Hypothalamus (tissue), 51 donors: Measurements from ENCODE around the gene PDZRN4.

Experiments
- DNase-seq, 51 donors: peaks; one replicate each; lab custom pipeline; 2025; lab: John Stamatoyannopoulos, UW

Gene PDZRN4

DNA sequence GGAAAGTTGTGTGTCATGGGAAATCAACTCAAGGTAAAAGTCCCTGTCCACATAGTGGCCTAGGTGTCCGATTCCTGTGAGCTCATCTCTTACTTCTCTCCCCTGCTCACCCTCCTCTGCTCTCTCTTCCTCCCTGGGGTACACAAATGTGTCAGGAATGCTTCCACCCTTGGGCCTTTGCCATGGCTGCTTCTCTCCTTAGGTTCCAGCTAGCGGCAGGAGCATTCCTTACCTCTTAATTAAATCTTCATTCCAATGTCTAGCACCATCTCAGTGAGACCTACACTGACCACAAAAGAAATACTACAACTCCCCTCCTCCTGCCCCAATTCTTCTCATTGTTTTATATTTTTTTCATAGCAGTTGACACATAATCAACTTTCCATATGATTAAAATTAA is 298.6 kb downstream of the PDZRN4 start:
- DNase-seq: no peak

- no peak for DNase-seq
These were observed 307.9 kb downstream of the PDZRN4 start for GRCh38 chr12:41496009-41496408.

GRCh38 chr12:41497409-41497808 is 309.3 kb downstream of the PDZRN4 start:
- no peak for DNase-seq

- no peak for DNase-seq
These were observed 316.9 kb downstream of the PDZRN4 start for GRCh38 chr12:41504976-41505375.

DNA sequence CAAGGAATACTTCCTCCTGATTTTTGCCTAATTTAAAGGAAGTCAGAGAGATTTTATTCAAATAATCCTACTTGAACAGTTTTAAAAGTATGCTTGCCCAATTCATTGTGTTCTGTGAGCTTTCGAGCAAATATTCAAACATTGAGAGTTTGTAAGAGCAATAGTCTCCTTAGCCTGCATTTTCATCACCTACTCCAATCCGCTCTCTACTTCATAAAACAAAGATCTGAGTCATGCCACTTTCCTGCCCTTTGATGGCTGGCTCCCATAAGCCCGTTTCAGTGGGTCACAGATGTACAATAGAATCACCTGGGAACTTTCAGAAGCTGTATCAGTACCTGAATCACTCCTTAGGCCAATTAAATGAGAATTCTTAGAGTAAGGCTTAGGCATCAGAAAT is 319.2 kb downstream of the PDZRN4 start:
- no peak for DNase-seq

DNA sequence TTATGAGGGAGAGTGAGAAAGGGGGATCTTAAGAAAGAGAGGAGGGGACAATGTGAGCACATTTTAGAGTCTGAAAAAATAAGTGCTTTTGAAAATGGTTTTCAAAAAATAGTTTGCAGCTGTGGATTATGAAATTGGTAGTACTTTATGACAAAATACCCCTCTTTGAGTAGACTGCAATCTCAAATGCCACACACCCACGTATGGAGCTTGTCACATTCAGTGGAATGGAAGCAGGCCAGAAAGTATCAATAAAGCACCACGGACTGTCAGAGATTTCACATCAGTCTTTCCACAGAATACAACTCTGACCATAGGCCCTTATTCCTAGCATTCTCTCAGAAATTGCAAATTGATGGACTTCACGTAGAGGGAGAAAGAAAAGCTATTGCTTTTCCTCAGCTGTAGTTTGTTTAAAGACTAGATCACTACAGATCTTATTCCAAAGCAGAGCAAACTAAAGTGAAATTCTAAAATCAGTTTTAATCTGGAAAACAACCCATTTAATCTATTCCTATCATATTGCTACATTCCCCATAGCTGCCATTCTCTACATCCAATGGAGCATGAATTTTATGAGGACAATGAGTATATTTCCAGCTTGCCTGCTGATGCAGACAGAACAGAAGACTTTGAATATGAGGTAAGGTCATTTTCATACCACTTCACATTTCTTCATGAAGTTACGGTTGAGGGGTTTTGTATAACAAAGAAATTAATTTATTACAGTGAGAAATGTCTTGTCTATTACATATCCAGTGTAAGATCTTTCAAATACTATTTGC is 321.3 kb downstream of the PDZRN4 start:
- DNase-seq: no peak

DNA sequence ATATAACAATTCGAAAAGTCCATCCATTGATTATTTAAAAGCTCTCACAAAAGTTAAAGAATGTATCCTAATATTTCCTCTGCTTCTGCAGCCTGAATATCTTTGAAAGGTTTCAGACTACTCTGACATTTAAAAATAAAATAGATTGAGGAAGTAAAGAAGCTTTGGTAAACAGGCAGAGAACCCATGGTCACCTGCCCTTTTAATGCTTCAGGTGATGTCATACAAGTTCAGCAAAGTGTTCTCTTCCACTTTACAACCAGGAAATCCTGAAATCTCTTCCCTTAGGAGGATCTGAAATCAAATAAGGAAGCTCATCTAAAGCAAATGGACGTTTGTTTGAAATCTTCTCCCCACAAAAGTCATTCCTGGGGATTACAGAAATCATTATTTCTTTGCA is 322.4 kb downstream of the PDZRN4 start:
- no peak for DNase-seq

DNA sequence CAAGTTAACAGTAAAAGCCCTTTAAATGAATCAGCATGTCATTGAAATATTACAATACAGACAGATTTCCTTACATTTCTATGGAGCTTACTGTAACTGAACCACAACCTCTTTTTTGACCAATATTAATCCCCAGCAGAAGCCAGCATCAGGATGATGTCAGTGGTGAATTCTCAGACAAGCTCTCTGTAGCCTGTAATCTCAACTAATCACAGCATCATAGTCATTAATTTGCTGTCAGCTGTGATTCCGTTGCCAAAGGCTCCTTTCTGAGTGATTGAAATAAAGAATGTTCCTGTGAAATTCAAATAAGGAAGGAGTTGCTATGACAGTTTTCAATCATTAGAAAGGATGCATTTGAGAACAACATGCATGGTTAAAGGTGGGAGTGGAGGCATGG is 323.1 kb downstream of the PDZRN4 start:
- DNase-seq: no peak

- DNase-seq: no peak
These were observed 324.4 kb downstream of the PDZRN4 start for GRCh38 chr12:41512497-41512896.

GRCh38 chr12:41514021-41514777 is 326.1 kb downstream of the PDZRN4 start:
- no peak for DNase-seq

- no peak for DNase-seq
These were observed 326.8 kb downstream of the PDZRN4 start for GRCh38 chr12:41514907-41515306.

DNA sequence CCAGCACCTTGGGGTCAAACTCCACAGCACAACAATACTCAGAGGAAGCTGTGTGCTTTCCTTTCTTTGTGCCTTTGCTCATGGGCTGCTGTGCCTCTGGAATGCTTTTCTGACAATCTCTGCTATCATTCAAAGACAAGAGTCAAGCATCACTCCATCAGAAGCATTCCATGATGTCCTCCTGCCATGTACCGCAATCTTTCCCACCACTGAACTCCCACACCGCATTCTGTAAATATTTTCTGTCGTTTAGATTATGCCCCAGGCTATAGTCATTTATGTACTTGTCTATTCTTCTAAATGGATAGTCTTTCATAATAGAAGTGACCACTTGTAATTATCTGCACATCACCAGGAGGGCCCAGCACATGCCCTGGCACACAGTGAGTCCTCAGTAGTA is 327.8 kb downstream of the PDZRN4 start:
- no peak for DNase-seq

- DNase-seq: no peak
These were observed 332.7 kb downstream of the PDZRN4 start for GRCh38 chr12:41520869-41521268.

GRCh38 chr12:41521872-41522379 is 333.8 kb downstream of the PDZRN4 start:
- DNase-seq: no peak

GRCh38 chr12:41527062-41527461 is 338.9 kb downstream of the PDZRN4 start:
- no peak for DNase-seq

DNA sequence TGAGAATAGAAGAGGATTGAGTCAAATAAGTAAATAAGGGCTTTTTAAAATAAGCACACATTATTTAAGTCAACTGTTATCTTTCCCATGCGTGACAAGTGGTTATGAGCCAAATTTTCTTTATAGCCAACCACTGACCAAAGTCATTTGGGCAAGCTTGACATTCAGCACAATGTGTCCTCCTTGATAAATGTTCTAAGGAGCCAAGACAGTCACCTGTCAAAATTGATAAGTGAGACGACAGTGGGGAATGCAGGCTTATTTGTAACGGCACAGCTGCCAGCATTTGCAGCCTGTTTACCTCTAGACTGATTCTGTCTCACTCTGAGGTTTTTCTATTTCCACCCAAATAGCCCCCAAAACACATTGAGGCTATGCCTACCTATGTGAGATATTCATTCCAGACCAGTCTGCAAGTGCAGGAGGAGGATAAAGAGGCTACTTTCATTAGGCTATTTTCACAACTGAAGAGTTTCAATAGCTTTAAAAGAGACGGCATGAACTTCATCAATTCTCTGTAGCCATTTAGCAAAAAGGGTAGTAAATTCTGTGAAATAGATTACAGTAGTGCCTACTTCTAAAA is 339.5 kb downstream of the PDZRN4 start:
- DNase-seq: no peak

GRCh38 chr12:41528874-41529273 is 340.8 kb downstream of the PDZRN4 start:
- DNase-seq: no peak

- DNase-seq: no peak
These were observed 342.3 kb downstream of the PDZRN4 start for GRCh38 chr12:41530441-41530840.

DNA sequence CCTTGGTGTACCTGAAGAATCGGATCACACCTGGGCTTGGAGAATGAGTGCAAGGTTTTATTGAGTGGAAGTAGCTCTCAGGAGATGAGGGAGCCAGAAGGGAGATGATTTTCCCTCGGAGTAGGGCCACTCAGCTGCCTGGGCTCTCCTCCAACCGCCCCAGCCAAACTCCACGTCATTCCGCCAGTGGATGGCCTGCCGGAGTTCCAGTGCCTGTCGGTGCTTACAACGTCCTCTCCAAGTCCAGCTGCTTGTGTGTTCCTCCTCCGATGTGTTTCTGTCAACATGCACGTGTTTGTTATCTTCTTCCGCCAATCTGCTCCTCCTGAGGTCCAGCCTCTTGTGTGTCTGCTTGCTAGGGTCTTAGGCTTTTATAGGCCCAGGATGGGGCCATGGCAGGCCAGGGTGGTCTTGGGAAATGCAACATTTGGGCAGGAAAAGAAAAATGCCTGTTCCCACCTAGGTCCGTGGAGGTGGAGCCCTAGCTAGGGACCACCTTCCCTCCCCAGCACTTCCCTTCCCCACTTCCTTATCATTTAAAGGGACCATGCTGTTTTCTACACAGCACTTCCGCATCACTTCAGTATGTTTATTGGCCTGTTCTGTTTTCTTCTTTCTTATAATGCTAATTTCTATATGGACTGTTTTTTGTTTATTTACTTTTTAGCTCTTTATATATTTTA is 343.2 kb downstream of the PDZRN4 start:
- DNase-seq: peak in 41 of 51 donors; percentile 2 to 73 (median 24)

DNA sequence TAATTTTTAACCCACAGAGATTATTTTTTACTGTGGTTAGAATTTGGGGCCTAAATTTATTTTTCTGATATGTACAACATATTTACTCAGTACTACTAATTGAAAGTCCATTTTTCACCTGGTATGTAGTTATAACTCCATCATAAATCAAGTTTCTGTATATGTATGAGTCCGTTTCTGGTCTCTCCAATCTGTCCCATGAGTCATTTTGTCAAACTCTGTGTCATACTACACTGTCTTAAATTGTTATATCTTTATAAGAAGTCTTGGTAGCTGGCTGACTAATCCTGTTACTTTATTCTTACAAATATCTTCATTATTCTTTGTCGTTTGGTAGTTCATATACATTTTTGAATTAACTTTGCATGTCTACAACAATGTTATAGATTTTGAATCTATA is 344.0 kb downstream of the PDZRN4 start:
- DNase-seq: no peak
